GM12878 (cell line): ENCODE results near the gene PERM1. TPM values are rescaled to one million over a fixed set of nuclear protein-coding genes. Genes with fewer than 3 reads are reported as not detected.

Experiments
- ATAC-seq: fragments of 200-7000 bp; cut with Tn5 transposase; 3 replicates; pipeline ENCODE4 v1.9.1; 2020; ENCODE audit warnings: mild to moderate bottlenecking, moderate library complexity
- BruUV-seq: library from RNA; stranded (reverse); fragments of 400-500 nt; replicated peaks from 2 replicates; lab custom pipeline; 2021; lab: Mats Ljungman, UMichigan
- CTCF ChIA-PET: fragments of 300-600 bp; sonication (Branson Sonifier 250); formaldehyde crosslinking; extraction: SDS; loops from one replicate; lab custom pipeline; 2021; ENCODE audit warnings: inconsistent platforms; lab: Yijun Ruan, JAX
- POLR2A ChIA-PET: fragments of 350-600 bp; formaldehyde crosslinking; extraction: SDS; loops from one replicate; lab custom pipeline; 2021; ENCODE audit warnings: inconsistent platforms; lab: Charles Lee
- RAD21 ChIA-PET: fragments of 300-600 bp; sonication (Branson Sonifier 250); formaldehyde crosslinking; loops from one replicate; lab custom pipeline; 2023; ENCODE audit warnings: antibody characterized with exemption; ENCODE audit not compliant: unreplicated experiment; lab: Charles Lee
- SMC1A ChIA-PET: fragments of 300-600 bp; sonication (Branson Sonifier 250); formaldehyde crosslinking; loops from one replicate; lab custom pipeline; 2023; ENCODE audit not compliant: unreplicated experiment, uncharacterized antibody; lab: Charles Lee
- DNase-seq: peaks from one replicate; pipeline ENCODE4 v3.0.0-alpha.2; 2011; ENCODE audit warnings: low read depth, low spot score
- FAIRE-seq: peaks from 3 replicates; lab custom pipeline; 2011; peaks lifted over from hg19 to GRCh38; lab: Jason Lieb, UNC
- H2AFZ ChIP-seq: 2 replicates; pipeline ENCODE4 v1.6.0; 2011; ENCODE audit warnings: low read depth, low read length, control low read depth; ENCODE audit not compliant: control insufficient read depth
- H3K27ac ChIP-seq: 2 replicates; pipeline ENCODE4 v1.5.1; 2011; ENCODE audit warnings: control low read depth; ENCODE audit not compliant: control insufficient read depth, insufficient read depth
- H3K27me3 ChIP-seq, 2 experiments: replicated peaks in 1 of 2; 2 replicates each; pipeline versions ENCODE4 v1.6.0 to v1.6.1; 2011; ENCODE audit warnings: low read length in 1 of 2; ENCODE audit not compliant: control insufficient read depth in 2 of 2, insufficient read depth in 2 of 2
- H3K36me3 ChIP-seq, 2 experiments: 2 replicates each; pipeline ENCODE4 v1.5.1; 2011; ENCODE audit warnings: low read length in 1 of 2; ENCODE audit not compliant: control insufficient read depth in 2 of 2, insufficient read depth in 2 of 2
- H3K4me1 ChIP-seq: 2 replicates; pipeline ENCODE4 v1.6.1; 2011; ENCODE audit warnings: mild to moderate bottlenecking, low read length, moderate library complexity, mixed read lengths; ENCODE audit not compliant: control insufficient read depth, insufficient read depth
- H3K4me2 ChIP-seq: 2 replicates; pipeline ENCODE4 v1.6.0; 2011; ENCODE audit warnings: control low read depth; ENCODE audit not compliant: control insufficient read depth, insufficient read depth
- H3K4me3 ChIP-seq: fragments of 200-600 bp; sonication (generic); 2 replicates; pipeline ENCODE4 v1.5.1; 2016
- H3K79me2 ChIP-seq: 2 replicates; pipeline ENCODE4 v1.6.0; 2011; ENCODE audit warnings: low read length; ENCODE audit not compliant: control insufficient read depth, insufficient read depth
- H3K9ac ChIP-seq: 2 replicates; pipeline ENCODE4 v1.8.0; 2011; ENCODE audit warnings: low read length, control low read depth, mixed read lengths; ENCODE audit not compliant: control insufficient read depth, insufficient read depth
- H3K9me3 ChIP-seq: replicated peaks from 3 replicates; pipeline ENCODE4 v1.5.1; 2011; ENCODE audit warnings: mild to moderate bottlenecking, low read length; ENCODE audit not compliant: control insufficient read depth, insufficient read depth
- H4K20me1 ChIP-seq: 2 replicates; pipeline ENCODE4 v1.6.0; 2011; ENCODE audit not compliant: control insufficient read depth, insufficient read depth
- ELK1 ChIP-seq: IDR thresholded peaks from 2 replicates; pipeline ENCODE4 v1.6.1; 2012; ENCODE audit warnings: low read depth, low read length, improper control_type of control experiment
- GABPA ChIP-seq: IDR thresholded peaks from 2 replicates; pipeline ENCODE4 v1.6.1; 2014; ENCODE audit warnings: antibody characterized with exemption, low read depth, mild to moderate bottlenecking, inconsistent platforms
- HCFC1 ChIP-seq: fragments of 150-350 bp; IDR thresholded peaks from 2 replicates; pipeline ENCODE4 v1.6.1; 2014; ENCODE audit warnings: low read length
- IRF4 ChIP-seq: IDR thresholded peaks from 2 replicates; pipeline ENCODE4 v1.6.1; 2011; ENCODE audit warnings: low read depth, low read length
- NR2F1 ChIP-seq: fragments of 450-650 bp; conservative IDR thresholded peaks from 2 replicates; pipeline ENCODE4 v1.6.1; 2017; ENCODE audit warnings: mild to moderate bottlenecking
- RAD51 ChIP-seq: fragments of 450-650 bp; IDR thresholded peaks from 2 replicates; pipeline ENCODE4 v1.6.1; 2016; ENCODE audit warnings: moderate library complexity, mild to moderate bottlenecking, inconsistent platforms
- SIN3A ChIP-seq: IDR thresholded peaks from 2 replicates; pipeline ENCODE4 v1.6.1; 2012; ENCODE audit warnings: low read depth, low read length, improper control_type of control experiment
- STAT3 ChIP-seq: IDR thresholded peaks from 2 replicates; pipeline ENCODE4 v1.6.1; 2011; ENCODE audit warnings: low read depth, low read length, improper control_type of control experiment
- SUPT20H ChIP-seq: IDR thresholded peaks from 2 replicates; pipeline ENCODE4 v1.6.1; 2011; ENCODE audit warnings: low read depth, mild to moderate bottlenecking, low read length, moderate library complexity, borderline replicate concordance; ENCODE audit not compliant: control insufficient read depth
- TBL1XR1 ChIP-seq: IDR thresholded peaks from 2 replicates; pipeline ENCODE4 v1.6.1; 2012; ENCODE audit warnings: low read depth, low read length, improper control_type of control experiment
- WRNIP1 ChIP-seq: IDR thresholded peaks from 2 replicates; pipeline ENCODE4 v1.6.1; 2011; ENCODE audit warnings: low read depth, low read length, improper control_type of control experiment, borderline replicate concordance
- ZBTB40 ChIP-seq: fragments of 450-650 bp; IDR thresholded peaks from 2 replicates; pipeline ENCODE4 v1.6.1; 2016; ENCODE audit warnings: mild to moderate bottlenecking, moderate library complexity, borderline replicate concordance
- ZNF274 ChIP-seq: IDR thresholded peaks from one replicate; pipeline ENCODE4 v1.8.0; 2011; ENCODE audit not compliant: insufficient read length, insufficient read depth
- WGBS: methylation state at CpG from one replicate; pipeline ENCODE4 v1.1.6; 2016; ENCODE audit warnings: low lambda C conversion rate; ENCODE audit not compliant: insufficient replicate concordance, insufficient coverage; ENCODE audit errors: missing lambda C conversion rate; 5-methylcytosine and 5-hydroxymethylcytosine counted together
- in situ Hi-C: fragments of 300-500 bp; cut with MboI; formaldehyde crosslinking; loops from 9 replicates; pipeline ENCODE4 v1.14.3; 2018; ENCODE audit warnings: mixed read lengths
- intact Hi-C: fragments of 100-400 bp; cut with micrococcal nuclease; formaldehyde crosslinking; loops from one replicate; pipeline ENCODE4 v1.14.2; 2022; ENCODE audit not compliant: unreplicated experiment
- polyA plus RNA-seq, 11 experiments: library from polyadenylated mRNA; depleted of rRNA in 4 of 11; unstranded in 6 of 11; stranded (reverse) in 5 of 11; fragments of >200 nt; fragmentation: Nextera tagmentation in 4 of 11; fragmentation: Illumina TruSeq in 1 of 11; extraction: Ambion mirVana in 4 of 11; extraction: Trizol in 1 of 11; gene quantifications; 1 replicate in 1 of 11; 2 replicates in 10 of 11; pipeline versions ENCODE4 v1.2.1 to v1.2.3, GENCODE V29; 2011 to 2016; ENCODE audit warnings: inconsistent platforms in 2 of 11, missing spikeins in 2 of 11, low read depth in 1 of 11
- total RNA-seq, 4 experiments: library from RNA; depleted of rRNA in 3 of 4; stranded (reverse); fragments of >200 nt in 3 of 4; fragmentation: Illumina TruSeq in 1 of 4; extraction: Trizol in 1 of 4; gene quantifications; 2 replicates each; pipeline versions ENCODE4 v1.2.1 to v1.2.3, GENCODE V29; 2013 to 2021

Gene PERM1
- total and polyA plus RNA-seq, 10 of the 15 experiments (the other 5 are each of a cell fraction or from before 2014, with no cell fraction given), result not detected

GRCh38 chr1:980602-981395 lies 1.1 kb downstream of the PERM1 start:
- RAD21 ChIA-PET, result interaction anchor here (1.1 to 1.5 kb wide), 3 partner anchors 9 to 83 kb away, joined by 3 to 6 read pairs (median 4); no protein-coding TSS in a partner anchor
- FAIRE-seq (no peak), DNase-seq (no peak), ATAC-seq (no peak)
- Histone ChIP-seq H3K4me3 (no peak overlapping the region), H3K9ac (no peak overlapping the region), H4K20me1 (no peaks in the 10 kb centered on the region), H3K9me3 (no peaks in the 10 kb centered on the region; the same call in 2 of the 3 replicates), H3K27me3 (no peaks in the 10 kb centered on the region), H3K27ac (no peak overlapping the region), H3K36me3 (no peaks in the 10 kb centered on the region), H3K4me2 (no peak overlapping the region), H2AFZ (no peak overlapping the region), H3K79me2 (no peaks in the 10 kb centered on the region), H3K4me1 (no peaks in the 10 kb centered on the region)
- 55% methylated on average over 35 of the region's 35 CpGs for WGBS
- POLR2A ChIA-PET, result interaction anchor here (0.8 kb wide), 2 partner anchors 14 to 33 kb away, joined by 3 read pairs; partner anchors contain the start of genes ISG15 and PLEKHN1
- SMC1A ChIA-PET, result interaction anchor here (0.6 to 2.2 kb wide), 4 partner anchors 12 to 207 kb away, joined by 3 to 5 read pairs (median 3); no protein-coding TSS in a partner anchor
- TF ChIP-seq ZNF274 (no peak), STAT3 (no peak), NR2F1 (no peak), SIN3A (no peak), ZBTB40 (no peak), GABPA (no peak), RAD51 (no peak), TBL1XR1 (no peak), ELK1 (no peak), IRF4 (no peak), HCFC1 (no peak), WRNIP1 (no peak), SUPT20H (no peak)
- in situ Hi-C loops (loop anchor here (5.0 kb wide), 1 partner anchor 82 kb away; no protein-coding TSS in a partner anchor), intact Hi-C loops (no loop called here)
- CTCF ChIA-PET, result interaction anchor here (1.6 to 8.0 kb wide), 5 partner anchors 12 to 83 kb away, joined by 4 to 56 read pairs (median 12); no protein-coding TSS in a partner anchor
- BruUV-seq, result no TSS peak
